Stimulated activated CD4-positive, alpha-beta T cell treated with anti-CD3 and anti-CD28 coated beads, TNF-alpha, amount 100 ng/mL, for 24 hours (primary cell): ENCODE results near the gene POLA1.

Source experiments
- DNase-seq, 3 experiments: peaks; one replicate each; pipeline ENCODE4 v3.0.0-alpha.2; 2020; ENCODE audit warnings: low read depth in 3 of 3

Gene POLA1

DNA sequence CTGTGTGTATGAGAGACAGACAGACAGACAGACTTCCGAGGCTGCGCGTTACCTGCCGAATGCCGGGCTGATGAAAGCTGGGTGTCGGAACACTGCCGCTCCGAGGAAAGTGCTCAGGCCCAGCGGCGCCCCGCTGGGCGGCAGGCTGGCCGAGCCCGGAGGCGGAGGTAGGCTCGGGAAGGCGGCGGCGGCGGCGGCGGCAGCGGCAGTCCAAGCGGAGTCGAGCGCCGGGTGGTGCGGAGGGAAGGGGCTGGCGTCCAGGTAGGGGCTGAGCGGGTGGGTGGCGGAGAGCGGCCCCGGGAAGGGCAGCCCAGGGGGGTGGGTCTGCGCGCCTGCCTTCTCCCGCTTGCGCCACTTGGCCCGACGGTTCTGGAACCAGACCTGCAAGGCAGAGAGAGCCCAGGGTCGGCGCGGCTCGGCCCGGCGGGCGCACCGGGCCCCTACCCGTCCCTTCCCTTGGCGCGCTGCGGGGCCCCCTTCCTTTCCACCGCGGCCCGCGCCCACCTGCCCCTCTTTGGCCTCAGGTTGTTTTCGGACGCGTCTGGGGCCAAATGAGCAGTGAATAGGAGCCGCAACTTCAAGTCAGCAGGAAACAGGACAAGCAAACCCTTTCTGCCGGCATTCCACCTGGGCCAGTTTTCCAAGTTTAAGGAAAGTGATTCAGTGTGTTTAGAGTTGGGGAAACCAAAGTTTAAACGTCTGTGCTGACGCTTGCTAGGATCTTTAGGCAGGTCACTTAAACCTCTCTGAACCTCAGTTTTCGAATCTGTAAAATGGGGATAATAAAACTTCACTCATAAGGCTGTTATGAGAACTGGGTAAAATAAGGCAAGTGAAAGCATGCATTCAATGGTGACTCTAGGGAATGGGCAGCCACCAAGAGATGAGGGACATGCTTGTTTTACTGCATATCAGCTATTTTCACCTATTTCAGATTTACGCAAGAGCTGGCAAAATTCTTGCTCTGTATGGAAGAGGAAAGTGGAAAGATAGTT is 313.6 kb downstream of the POLA1 start:
- no peak for DNase-seq

DNA sequence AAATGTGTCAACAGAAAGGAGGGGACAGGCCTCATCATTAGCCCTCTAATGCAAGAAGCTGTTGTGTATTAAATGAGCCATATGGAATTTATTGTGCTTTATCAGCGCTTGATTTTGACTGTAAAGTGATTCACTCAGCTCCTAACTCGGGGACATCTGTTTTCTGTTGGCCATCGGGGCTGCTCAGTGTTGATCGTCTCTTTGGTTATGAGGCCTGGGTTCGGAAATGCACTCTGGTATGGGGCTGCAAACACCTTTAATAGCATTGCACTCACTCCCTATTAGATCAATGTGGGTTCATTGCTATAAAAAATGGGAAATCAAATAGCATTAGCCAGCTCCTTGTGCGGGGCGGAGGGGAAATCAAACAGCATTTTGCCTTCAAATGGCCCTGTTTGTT is 315.7 kb downstream of the POLA1 start:
- no peak for DNase-seq

- no peak for DNase-seq
These were observed 317.3 kb downstream of the POLA1 start for GRCh38 chrX:25010784-25011588.

GRCh38 chrX:25011589-25012432 is 318.1 kb downstream of the POLA1 start:
- DNase-seq = no peak

DNA sequence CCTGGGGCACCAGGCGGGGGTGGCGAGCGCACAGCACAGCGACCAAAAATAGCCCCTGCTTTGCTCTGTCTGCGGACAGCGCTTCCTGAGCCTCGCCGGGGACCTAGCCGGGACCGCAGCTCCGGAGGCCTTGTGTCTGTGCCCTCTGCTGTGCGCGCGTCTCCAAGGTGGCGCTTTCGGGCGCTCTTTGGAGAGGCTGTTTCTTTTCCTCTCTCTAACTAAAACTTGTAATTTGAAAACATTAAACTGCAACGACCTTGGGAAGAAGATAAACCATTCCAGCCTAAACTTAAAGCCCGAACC is 318.7 kb downstream of the POLA1 start:
- DNase-seq = no peak

- no peak for DNase-seq
These were observed 319.3 kb downstream of the POLA1 start for GRCh38 chrX:25012793-25013631.

DNA sequence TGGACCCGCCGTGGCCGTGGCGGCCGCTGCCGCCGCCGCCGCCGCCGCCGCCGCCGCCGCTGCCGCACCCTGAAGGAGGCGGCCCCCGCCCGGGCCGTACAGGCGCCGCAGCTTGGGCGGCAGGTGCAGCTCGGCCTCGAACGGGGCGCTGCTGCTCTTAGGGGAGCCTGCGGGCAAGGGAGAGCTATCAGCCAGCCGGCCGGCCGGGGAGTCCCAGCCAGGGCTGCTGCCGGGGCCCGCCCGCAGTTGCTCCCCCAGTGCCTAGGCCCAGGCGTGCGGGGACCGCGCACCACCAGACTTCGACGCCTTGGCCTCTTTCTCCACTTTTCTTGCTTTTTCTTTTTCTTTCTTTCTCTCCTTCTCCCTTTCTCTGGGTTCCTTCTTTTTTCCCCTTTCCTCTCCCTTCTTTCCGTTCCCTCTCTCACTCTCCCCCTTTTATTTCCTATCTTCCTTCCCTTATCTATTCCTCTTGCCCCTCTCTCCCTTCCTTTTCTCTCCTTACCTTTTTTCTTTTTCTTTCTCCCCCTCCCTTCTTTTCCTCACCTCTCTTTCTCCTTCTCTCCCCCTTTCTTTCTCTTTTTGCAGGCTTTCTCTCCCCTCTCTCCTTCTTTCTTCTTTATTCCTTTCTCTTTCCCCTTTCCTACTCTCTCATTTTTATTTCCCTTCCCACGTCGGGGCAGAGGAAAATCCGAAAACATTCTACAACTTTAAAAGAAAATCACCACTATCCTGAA is 320.1 kb downstream of the POLA1 start:
- no peak for DNase-seq

GRCh38 chrX:25014366-25014838 is 320.7 kb downstream of the POLA1 start:
- no peak for DNase-seq

DNA sequence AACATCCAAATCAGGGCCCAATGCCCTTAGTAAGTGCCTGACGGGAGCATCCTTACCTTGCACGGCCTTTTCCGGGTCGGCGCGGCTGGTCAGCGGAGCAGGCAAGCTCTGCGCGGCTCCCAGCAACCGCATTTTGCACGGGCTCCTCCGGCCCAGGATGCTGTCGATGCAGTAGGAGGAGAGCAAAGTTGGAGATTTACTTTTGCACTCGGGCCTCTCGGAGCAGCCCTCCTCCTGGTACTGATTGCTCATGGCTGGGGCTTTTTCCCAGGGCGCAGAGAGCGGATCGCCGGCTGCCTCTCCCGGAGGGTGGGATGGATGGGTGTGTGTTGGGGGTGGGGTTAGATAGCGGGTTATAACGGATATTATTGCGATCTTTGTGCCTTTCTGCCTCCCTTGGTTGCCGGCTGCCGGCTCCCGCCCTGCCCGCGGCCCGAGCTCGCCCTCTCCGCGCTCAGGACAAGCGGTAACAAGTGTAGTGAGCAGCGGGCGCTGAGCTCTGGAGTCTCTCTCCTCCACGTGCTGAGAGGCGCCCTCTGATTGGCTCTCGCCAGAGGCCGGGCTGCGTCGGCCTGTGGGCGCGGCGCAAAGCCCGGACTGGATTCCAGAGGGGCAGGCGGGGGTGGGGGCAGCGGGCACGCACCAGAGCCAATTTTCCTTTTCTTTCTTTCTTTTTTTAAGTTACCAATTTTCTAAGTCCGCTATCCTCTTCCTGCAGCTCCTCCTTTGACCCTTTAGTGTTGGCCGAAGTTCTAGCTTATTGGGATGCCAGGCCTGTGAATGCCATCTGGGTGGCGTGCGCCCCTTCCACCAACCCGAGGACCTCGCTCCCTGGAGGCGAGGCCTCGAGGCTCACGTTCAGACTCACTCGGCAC is 322.0 kb downstream of the POLA1 start, which contains the start of gene ARX:
TSS of gene ARX (minus strand) at position 480 of the 875 bp plus-strand sequence. CDS start at position 252, 228 bp downstream.
- peak in 1 of 3 experiments; percentile 27 for DNase-seq

DNA sequence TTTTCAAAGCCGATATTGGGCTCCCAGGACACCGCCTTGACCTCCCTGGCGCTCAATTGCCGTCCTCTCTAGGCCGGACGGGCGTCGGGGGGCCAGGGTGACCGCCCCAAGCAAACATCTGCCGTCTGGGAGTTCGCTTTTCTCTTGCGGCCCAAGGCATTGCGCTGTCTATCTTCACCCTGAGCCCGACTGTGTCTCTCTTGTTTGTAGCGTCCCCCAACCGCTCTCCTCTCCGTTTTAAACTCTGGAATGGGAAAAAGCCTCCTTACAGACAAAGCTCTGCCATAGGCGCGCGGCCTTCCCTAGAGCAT is 322.6 kb downstream of the POLA1 start:
- no peak for DNase-seq

- no peak for DNase-seq
These were observed 323.4 kb downstream of the POLA1 start for GRCh38 chrX:25016938-25017598.

DNA sequence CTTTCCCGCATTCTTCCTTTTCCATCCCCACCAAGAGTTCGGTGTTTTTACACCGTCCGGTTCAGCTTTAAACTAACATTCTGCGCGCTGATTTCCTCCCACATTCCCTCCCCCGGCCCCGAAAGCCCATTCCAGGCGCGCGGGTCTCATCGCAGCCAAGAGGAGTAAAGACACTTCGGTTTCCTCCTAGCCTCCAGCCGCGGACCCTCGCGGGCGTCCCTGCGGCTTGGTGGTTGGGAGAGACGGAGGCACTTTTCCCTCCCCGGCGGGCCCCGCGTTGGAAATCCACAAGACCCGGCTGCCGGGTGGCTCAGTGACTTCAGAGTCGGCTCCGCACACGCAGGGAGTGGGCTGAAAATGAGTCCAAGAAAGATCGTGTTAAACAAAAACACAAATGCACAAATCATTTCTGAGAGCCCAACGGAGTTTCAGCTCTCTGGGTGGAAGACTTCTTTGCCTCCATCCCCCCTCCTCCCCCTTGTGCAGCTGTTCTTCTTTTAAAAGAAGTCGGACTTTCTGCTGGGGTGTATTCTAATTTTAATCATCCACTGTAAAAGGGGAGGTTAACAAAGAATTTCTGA is 324.0 kb downstream of the POLA1 start:
- DNase-seq = no peak

DNA sequence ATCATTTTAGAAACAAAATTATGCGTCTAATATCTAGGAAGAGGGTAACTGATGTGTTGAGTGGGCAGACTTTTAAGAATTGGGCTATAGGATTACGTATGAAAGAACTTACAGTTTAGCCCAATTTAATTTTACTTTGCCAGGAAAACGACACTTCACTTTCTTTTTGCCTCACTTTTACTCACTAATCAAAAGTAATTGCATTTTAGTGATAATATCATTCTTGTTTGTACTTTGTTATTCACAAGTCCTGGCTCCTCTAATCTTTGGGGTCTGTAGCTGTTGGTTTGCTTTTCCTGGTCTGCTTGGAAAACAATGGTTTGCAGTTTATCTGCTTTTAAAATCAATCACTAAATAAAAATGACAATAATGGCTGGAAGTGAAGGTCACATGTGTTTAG is 325.0 kb downstream of the POLA1 start:
- DNase-seq = no peak

GRCh38 chrX:25019707-25020390 is 326.1 kb downstream of the POLA1 start:
- no peak for DNase-seq

DNA sequence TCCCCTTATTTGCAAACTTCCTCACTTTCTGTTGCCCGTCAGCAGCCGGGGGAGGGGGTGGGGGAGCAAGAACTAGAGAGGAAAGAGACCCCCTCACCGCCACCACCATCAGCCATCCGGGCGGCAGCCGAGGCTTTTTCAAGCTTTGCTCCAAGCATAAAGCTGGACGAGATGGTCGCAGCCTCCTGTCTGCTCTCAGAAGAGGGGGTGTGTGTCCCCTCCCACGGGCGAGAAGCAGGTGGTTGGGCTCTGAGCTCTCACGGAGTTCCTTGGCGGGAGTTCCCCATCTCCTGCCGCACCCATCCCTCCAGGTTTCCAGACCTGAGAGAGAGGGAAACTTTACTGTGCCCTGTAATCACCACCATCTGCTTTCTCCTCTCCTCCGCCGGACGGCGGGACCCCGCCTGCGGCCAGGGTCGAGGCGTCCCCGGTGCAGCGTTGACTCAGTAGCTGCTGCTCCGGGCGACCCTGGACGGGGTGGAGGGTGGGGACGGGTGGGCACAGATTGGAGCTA is 326.7 kb downstream of the POLA1 start:
- no peak for DNase-seq

- DNase-seq = peak in 1 of 3 experiments; percentile 30
These were observed 327.3 kb downstream of the POLA1 start for GRCh38 chrX:25020905-25021449.
